SW480 (cell line): ENCODE measurements around the gene PLEKHA6.

Experiments
- DNase-seq: peaks from one replicate; pipeline ENCODE4 v3.0.0-alpha.2; 2016; ENCODE audit warnings: low spot score

The PLEKHA6 gene

GRCh38 chr1:204216236-204216635 lies 143.5 kb downstream of the PLEKHA6 start:
- no peak for DNase-seq

- DNase-seq: peak; percentile 85
Observed at GRCh38 chr1:204213668-204214662, 145.8 kb downstream of the PLEKHA6 start, which contains the start of gene GOLT1A. Gene GOLT1A, minus strand, starts transcription at chr1:204213988. Its CDS starts 82 bp downstream, at chr1:204213906.

- no peak for DNase-seq
Observed at GRCh38 chr1:204212715-204213114, 147.0 kb downstream of the PLEKHA6 start.

GRCh38 chr1:204211046-204211445 lies 148.7 kb downstream of the PLEKHA6 start:
- no peak for DNase-seq

- DNase-seq: peak; percentile 36
Observed at GRCh38 chr1:204207136-204207616, 152.6 kb downstream of the PLEKHA6 start.

- DNase-seq: no peak
Observed at GRCh38 chr1:204206121-204206520, 153.6 kb downstream of the PLEKHA6 start.

- DNase-seq: no peak
Observed at GRCh38 chr1:204205486-204205885, 154.2 kb downstream of the PLEKHA6 start.

- no peak for DNase-seq
Observed at GRCh38 chr1:204204944-204205343, 154.8 kb downstream of the PLEKHA6 start.

- no peak for DNase-seq
Observed at GRCh38 chr1:204203206-204203767, 156.4 kb downstream of the PLEKHA6 start.

- no peak for DNase-seq
Observed at GRCh38 chr1:204202481-204202880, 157.2 kb downstream of the PLEKHA6 start.

GRCh38 chr1:204201348-204202040 lies 158.2 kb downstream of the PLEKHA6 start:
- DNase-seq: no peak

GRCh38 chr1:204199579-204199978 lies 160.2 kb downstream of the PLEKHA6 start:
- no peak for DNase-seq

GRCh38 chr1:204198348-204199340 lies 161.1 kb downstream of the PLEKHA6 start:
- DNase-seq: peak; percentile 75

- no peak for DNase-seq
Observed at GRCh38 chr1:204197068-204197467, 162.7 kb downstream of the PLEKHA6 start.

- DNase-seq: no peak
Observed at GRCh38 chr1:204196068-204196795, 163.5 kb downstream of the PLEKHA6 start, which contains the start of gene KISS1. Gene KISS1, minus strand, starts transcription at chr1:204196491. Its CDS starts 3,615 bp downstream, at chr1:204192876.

GRCh38 chr1:204194771-204195170 lies 165.0 kb downstream of the PLEKHA6 start:
- DNase-seq: no peak

- DNase-seq: no peak
Observed at GRCh38 chr1:204194080-204194479, 165.6 kb downstream of the PLEKHA6 start.

GRCh38 chr1:204192589-204193352 lies 167.0 kb downstream of the PLEKHA6 start:
- DNase-seq: no peak

- DNase-seq: no peak
Observed at GRCh38 chr1:204192046-204192445, 167.7 kb downstream of the PLEKHA6 start.

- no peak for DNase-seq
Observed at GRCh38 chr1:204191456-204191855, 168.3 kb downstream of the PLEKHA6 start.
